ENCODE results near the gene PPP1R14D. TPM values are rescaled to one million over a fixed set of nuclear protein-coding genes. Genes with fewer than 3 reads are reported as not detected.

The PPP1R14D gene
- total RNA-seq, 1 donor from 2014 or later = 23.4 TPM

- peak; percentile 70 for DNase-seq (ENCODE audit: low spot score)
Measured at GRCh38 chr15:40782609-40783227, 45.8 kb downstream of the PPP1R14D start.

- peak; percentile 72 for DNase-seq (ENCODE audit: low spot score)
Measured at GRCh38 chr15:40776537-40777141, 51.9 kb downstream of the PPP1R14D start.

- no peak for DNase-seq (ENCODE audit: low spot score)
Measured at GRCh38 chr15:40775740-40776536, 52.6 kb downstream of the PPP1R14D start.

GRCh38 chr15:40775007-40775406, 53.5 kb downstream of the PPP1R14D start:
- DNase-seq (ENCODE audit: low spot score) = no peak

- DNase-seq (ENCODE audit: low spot score) = no peak
Measured at GRCh38 chr15:40773902-40774301, 54.6 kb downstream of the PPP1R14D start.

- no peak for DNase-seq (ENCODE audit: low spot score)
Measured at GRCh38 chr15:40773496-40773895, 55.0 kb downstream of the PPP1R14D start.

- DNase-seq (ENCODE audit: low spot score) = no peak
Measured at GRCh38 chr15:40772014-40772413, 56.5 kb downstream of the PPP1R14D start.

GRCh38 chr15:40771242-40771641, 57.3 kb downstream of the PPP1R14D start:
- DNase-seq (ENCODE audit: low spot score) = no peak

GRCh38 chr15:40770147-40770721, 58.3 kb downstream of the PPP1R14D start:
- no peak for DNase-seq (ENCODE audit: low spot score)

- peak; percentile 83 for DNase-seq (ENCODE audit: low spot score)
Measured at GRCh38 chr15:40769274-40770146, 59.0 kb downstream of the PPP1R14D start, which contains the start of gene C15orf62. Gene C15orf62, plus strand, starts transcription at chr15:40769980. Its CDS starts 516 bp downstream, at chr15:40770496.

GRCh38 chr15:40768521-40769273, 59.8 kb downstream of the PPP1R14D start:
- no peak for DNase-seq (ENCODE audit: low spot score)

- DNase-seq (ENCODE audit: low spot score) = no peak
Measured at GRCh38 chr15:40767838-40768500, 60.5 kb downstream of the PPP1R14D start.

- DNase-seq (ENCODE audit: low spot score) = no peak
Measured at GRCh38 chr15:40766906-40767837, 61.3 kb downstream of the PPP1R14D start.

GRCh38 chr15:40766194-40766815, 62.2 kb downstream of the PPP1R14D start:
- DNase-seq (ENCODE audit: low spot score) = no peak
